ENCODE measurements around the gene TSPAN9. TPM values are rescaled to one million over a fixed set of nuclear protein-coding genes. Genes with fewer than 3 reads are reported as not detected.

Gene TSPAN9
- total RNA-seq, 1 donor from 2014 or later, result 5.0 TPM

DNA sequence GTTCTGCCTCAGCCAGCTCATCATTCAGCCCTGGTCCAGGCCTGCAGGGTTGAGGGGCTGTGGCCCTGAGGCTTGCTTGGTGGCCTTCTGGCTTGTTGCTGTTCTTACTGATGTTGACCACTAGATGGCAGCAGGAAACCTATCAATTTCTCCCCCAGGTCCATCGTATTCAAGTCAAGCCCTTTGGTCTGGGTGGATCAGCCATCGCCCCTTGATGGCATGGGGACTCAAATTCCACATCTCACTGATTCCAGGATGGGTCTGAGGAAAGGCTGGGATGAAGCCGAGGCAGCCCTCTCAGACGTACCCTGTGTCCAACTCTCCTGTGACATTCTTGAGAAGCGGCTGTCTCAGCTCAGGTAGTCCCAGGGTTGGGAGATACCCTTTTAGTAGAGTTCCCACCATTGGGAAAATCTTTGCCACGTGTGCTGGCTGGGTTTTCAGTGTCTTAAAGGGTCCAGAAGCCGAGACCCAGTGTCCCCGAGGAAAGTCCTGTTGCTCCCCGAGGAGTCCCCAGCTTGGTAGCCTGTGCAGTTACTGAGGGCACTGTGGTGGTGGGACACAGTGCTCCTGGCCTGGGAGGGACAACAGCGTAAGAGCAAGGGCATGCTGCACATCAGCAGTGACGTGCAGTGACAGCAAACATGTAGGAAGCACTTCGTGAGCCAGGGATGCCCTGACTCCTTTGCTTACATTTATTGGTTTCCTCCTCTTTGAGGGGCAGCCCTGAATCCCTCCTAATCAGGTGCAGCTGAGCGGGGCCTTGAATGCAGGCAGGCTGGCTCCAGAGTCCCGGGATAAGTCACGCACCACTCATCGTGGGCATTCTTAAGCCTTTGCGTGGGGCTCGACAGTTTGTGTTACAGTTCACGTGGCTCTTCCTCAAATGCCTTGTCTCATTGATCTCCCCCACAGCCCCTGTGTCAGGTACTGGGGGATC, 58.6 kb downstream of the TSPAN9 start:
- FAIRE-seq, result peak; percentile 83
- Histone ChIP-seq H3K27me3 (ENCODE audit: control insufficient read depth, insufficient read depth, low read length) (no peaks in the 10 kb centered on the region), H3K4me3 (ENCODE audit: low read depth, low read length) (no peak overlapping the region), H3K36me3 (ENCODE audit: control insufficient read depth, insufficient read depth, low read length) (no peaks in the 10 kb centered on the region)
- peak; percentile 69 for DNase-seq (ENCODE audit: low read depth)
- TF ChIP-seq, protein P1, sequence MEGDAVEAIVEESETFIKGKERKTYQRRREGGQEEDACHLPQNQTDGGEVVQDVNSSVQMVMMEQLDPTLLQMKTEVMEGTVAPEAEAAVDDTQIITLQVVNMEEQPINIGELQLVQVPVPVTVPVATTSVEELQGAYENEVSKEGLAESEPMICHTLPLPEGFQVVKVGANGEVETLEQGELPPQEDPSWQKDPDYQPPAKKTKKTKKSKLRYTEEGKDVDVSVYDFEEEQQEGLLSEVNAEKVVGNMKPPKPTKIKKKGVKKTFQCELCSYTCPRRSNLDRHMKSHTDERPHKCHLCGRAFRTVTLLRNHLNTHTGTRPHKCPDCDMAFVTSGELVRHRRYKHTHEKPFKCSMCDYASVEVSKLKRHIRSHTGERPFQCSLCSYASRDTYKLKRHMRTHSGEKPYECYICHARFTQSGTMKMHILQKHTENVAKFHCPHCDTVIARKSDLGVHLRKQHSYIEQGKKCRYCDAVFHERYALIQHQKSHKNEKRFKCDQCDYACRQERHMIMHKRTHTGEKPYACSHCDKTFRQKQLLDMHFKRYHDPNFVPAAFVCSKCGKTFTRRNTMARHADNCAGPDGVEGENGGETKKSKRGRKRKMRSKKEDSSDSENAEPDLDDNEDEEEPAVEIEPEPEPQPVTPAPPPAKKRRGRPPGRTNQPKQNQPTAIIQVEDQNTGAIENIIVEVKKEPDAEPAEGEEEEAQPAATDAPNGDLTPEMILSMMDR (IDR thresholded peaks at IDR 0.05; ENCODE audit: insufficient read depth, low read length, severe bottlenecking), result peak; percentile 81

DNA sequence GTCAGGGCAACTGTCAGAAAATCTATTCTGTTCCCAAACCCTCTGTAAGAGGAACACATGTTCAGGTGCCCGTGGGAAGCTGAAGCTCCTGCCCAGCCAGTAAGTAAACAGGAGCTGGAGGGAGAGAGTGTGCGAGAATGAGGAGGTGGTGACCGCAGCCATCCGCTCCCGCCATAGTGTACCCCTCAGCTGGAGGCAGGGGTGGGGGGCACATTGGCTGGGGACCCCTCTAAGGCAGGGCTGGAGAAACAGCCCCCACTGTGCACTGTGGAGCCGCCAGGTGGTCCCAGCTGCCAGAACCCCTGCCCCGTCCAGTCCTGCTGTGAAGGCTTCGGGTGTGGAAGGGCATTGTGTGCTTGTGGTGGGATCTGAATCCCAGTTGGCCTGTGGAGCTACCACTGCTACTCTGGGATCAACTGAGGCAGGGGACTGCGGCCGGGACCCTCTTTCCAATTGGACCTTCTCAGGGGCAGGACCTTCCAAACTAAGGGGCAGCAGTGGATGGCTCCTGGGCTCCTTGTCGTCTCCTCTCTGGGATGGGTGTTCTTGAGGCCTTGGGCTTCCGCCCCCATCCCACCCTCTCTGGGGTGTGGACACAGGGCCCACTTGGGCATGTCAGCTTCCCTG, 59.6 kb downstream of the TSPAN9 start:
- Histone ChIP-seq H3K36me3 (ENCODE audit: control insufficient read depth, insufficient read depth, low read length) (no peaks in the 10 kb centered on the region), H3K4me3 (ENCODE audit: low read depth, low read length) (no peak overlapping the region), H3K27me3 (ENCODE audit: control insufficient read depth, insufficient read depth, low read length) (no peaks in the 10 kb centered on the region)
- TF ChIP-seq, protein P1 (IDR thresholded peaks at IDR 0.05; ENCODE audit: insufficient read depth, low read length, severe bottlenecking), result no peak
- FAIRE-seq (no peak), DNase-seq (ENCODE audit: low read depth) (no peak)

DNA sequence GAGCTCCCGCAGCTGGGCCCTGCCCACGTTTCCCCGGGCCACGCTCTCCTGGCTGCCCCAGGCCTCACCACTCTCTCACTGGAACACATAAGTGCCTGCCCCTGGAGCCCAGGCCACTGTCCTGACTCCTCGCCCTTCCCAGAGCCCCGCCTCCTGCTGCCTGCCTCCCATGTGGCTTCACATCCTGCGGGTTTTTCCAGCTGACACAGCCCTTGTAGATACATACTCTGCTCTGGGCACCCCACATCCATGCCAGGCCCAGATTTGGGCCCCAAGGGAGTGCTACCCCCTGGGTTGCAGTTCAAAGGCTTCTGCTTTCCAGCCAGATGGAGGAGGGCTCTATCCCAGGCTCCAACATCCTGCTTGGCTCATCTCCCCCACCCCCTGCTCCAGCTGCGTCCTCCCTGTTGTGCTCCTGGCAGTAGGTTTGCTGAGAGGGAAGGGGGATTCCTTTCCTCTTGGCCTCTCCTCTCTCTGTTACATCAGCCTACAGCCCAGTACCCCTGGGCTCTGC, 60.1 kb downstream of the TSPAN9 start:
- DNase-seq (ENCODE audit: low read depth), result no peak
- TF ChIP-seq, protein P1 (IDR thresholded peaks at IDR 0.05; ENCODE audit: insufficient read depth, low read length, severe bottlenecking), result no peak

DNA sequence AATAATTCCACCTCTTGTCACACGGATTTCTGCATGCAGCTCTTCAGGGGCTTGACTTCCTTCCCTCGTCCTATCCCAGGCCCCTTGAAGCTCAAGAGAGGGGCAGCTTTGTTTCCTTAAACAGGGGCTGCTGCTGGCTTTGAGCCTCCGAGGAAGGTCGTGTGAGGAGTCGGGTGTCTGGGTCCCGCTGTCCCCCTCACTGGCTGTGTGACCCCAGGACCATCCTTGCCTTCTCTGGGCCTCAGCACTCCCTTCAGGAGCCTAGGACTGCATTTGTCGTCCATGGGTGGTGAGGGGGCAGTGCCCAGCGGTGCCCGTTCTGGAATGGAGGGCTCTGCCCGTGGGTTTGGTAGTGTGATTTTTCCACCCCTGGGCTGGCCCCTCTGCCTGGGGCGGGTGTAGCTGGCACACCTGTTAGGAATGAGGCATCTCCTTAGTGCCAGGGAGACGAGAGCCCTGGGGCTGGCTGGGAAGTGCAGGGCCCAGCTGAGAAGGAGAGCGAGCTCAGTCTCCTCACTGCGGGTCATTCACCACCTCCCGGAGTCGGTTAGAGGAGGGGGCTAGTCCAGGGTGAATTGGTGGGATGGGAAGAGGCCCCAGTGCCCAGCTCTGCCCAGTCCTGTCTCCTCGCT, 60.8 kb downstream of the TSPAN9 start:
- Histone ChIP-seq H3K4me3 (ENCODE audit: low read depth, low read length) (no peak overlapping the region), H3K27me3 (ENCODE audit: control insufficient read depth, insufficient read depth, low read length) (no peaks in the 10 kb centered on the region), H3K36me3 (ENCODE audit: control insufficient read depth, insufficient read depth, low read length) (no peaks in the 10 kb centered on the region)
- no peak for FAIRE-seq
- no peak for DNase-seq (ENCODE audit: low read depth)
- TF ChIP-seq, protein P1 (IDR thresholded peaks at IDR 0.05; ENCODE audit: insufficient read depth, low read length, severe bottlenecking), result no peak

More for the DNA sequence above, 60.1 kb downstream of the TSPAN9 start:
- Histone ChIP-seq H3K36me3 (ENCODE audit: control insufficient read depth, insufficient read depth, low read length) (no peaks in the 10 kb centered on the region), H3K4me3 (ENCODE audit: low read depth, low read length) (no peak overlapping the region), H3K27me3 (ENCODE audit: control insufficient read depth, insufficient read depth, low read length) (no peaks in the 10 kb centered on the region)
- FAIRE-seq, result no peak

DNA sequence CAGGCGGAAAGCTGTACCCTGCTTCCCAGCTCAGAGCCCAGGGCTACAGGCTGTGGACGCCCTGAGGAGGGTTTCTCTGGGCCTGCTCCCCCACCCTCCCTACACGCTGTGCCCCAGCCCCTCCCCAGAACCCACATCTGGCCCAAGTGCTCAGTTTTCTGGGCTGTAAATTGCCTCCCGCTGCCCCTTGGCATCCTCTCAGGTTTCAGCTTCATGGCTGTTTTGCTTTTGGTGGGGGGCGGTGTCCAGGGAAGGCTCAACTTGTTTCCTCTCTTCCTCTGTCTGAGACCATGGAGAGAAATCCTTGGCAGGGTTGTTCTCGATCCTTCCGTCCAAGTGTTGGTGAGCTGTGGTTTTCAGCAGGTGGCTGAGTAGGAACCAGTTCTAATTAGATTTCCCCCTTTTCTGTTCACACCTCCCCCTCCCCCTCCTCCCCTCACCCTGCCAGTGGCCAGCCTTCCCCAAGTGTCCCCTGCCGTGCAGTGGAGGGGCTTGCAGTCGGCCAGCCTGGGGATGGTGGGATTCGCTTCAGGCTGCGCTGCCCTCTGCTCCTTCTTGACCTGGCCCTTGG, 61.8 kb downstream of the TSPAN9 start:
- H3K36me3 ChIP-seq (ENCODE audit: control insufficient read depth, insufficient read depth, low read length), result no peaks in the 10 kb centered on the region
- H3K4me3 ChIP-seq (ENCODE audit: low read depth, low read length), result no peak overlapping the region
- FAIRE-seq (no peak), DNase-seq (ENCODE audit: low read depth) (no peak)
- H3K27me3 ChIP-seq (ENCODE audit: control insufficient read depth, insufficient read depth, low read length), result no peaks in the 10 kb centered on the region
- TF ChIP-seq, protein P1 (IDR thresholded peaks at IDR 0.05; ENCODE audit: insufficient read depth, low read length, severe bottlenecking), result no peak
